Right cardiac atrium (tissue), 5 donors: ENCODE measurements around the gene FKBP15. TPM values are rescaled to one million over a fixed set of nuclear protein-coding genes. Genes with fewer than 3 reads are reported as not detected.

Experiments
- ATAC-seq, 2 donors: fragments of 200-7000 bp; cut with Tn5 transposase; one replicate each; pipeline versions ENCODE4 v1.8.0 to v1.9.1; 2020; ENCODE audit warnings: moderate library complexity in 2 of 2, mild to moderate bottlenecking in 1 of 2
- DNase-seq, 3 donors: peaks; one replicate each; pipeline ENCODE4 v3.0.0-alpha.2; 2020
- H3K27ac ChIP-seq: one replicate; pipeline ENCODE4 v1.5.1; 2013; ENCODE audit warnings: mild to moderate bottlenecking, low read length, control low read depth, moderate library complexity
- H3K27me3 ChIP-seq: one replicate; pipeline ENCODE4 v1.6.1; 2013; ENCODE audit not compliant: control insufficient read depth, insufficient read depth
- H3K4me1 ChIP-seq: one replicate; pipeline ENCODE4 v1.6.1; 2013; ENCODE audit warnings: low read length; ENCODE audit not compliant: control insufficient read depth, insufficient read depth
- H3K4me3 ChIP-seq: one replicate; pipeline ENCODE4 v1.5.1; 2013; ENCODE audit warnings: low read length, control low read depth
- H3K9me3 ChIP-seq: one replicate; pipeline ENCODE4 v1.6.1; 2013; ENCODE audit warnings: low read length; ENCODE audit not compliant: control insufficient read depth
- WGBS: extraction: QIAGEN DNeasy Blood & Tissue Kit; methylation state at CpG from one replicate; pipeline ENCODE4 v1.1.7; 2013; 5-methylcytosine and 5-hydroxymethylcytosine counted together
- intact Hi-C, 4 donors: fragments of 100-400 bp; cut with DNase I; formaldehyde crosslinking; loops; one replicate each; pipeline versions ENCODE4 v1.11.0 to v1.14.0; 2022 to 2023
- polyA plus RNA-seq: library from polyadenylated mRNA; stranded (reverse); fragments of 200-250 nt; gene quantifications from one replicate; pipeline ENCODE4 v1.2.3, GENCODE V29; 2013
- total RNA-seq, 4 donors: library from RNA; stranded (reverse); fragmentation: NEBNext Ultra II Directional; extraction: Animal tissue kit (Norgen Biotek cat#: 25700); gene quantifications; one replicate each; pipeline ENCODE4 v1.2.1, GENCODE V29; 2021
- donor health status: healthy with polysubstance abuse.
- donor health status: DM: no; HTN: yes; CAD: no.
- donor health status: DM: no; HTN: no; CAD: no.
- donor health status: DM: no; HTN: yes; CAD: no; lungs with severe emphysema.
- donor health status: DM: yes; HTN: yes; CAD: no.

FKBP15 gene
- total and polyA plus RNA-seq, 5 donors: 11.0 to 21.2 (median 19.9) TPM

DNA sequence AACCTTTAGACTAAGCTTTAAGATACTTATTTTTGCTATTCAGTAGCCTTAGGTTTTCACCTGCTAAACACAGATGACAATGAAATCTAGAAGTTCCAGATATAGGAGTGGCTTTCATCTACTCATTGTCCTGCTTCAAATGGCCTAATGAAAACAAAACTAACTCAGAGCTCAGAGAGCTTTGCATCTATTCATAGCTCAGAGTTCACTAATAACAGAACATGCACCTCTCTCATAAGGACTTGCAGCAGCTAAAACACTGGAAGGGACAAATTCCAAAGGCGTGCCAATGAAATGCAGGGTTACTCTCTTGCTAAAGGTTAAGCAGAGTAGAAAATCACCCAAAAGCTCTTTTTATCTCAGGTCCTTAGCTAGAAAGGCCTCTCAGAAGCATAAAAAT lies 41.2 kb downstream of the FKBP15 start:
- Histone ChIP-seq H3K27me3 (no peaks in the 10 kb centered on the region), H3K27ac (no peak overlapping the region), H3K9me3 (no peaks in the 10 kb centered on the region), H3K4me3 (no peak overlapping the region), H3K4me1 (no peaks in the 10 kb centered on the region)
- DNase-seq (no peak), ATAC-seq (peak; percentile 29 to 64)
- intact Hi-C loops: no loop called here
- 70% methylated on average over 1 of the region's 1 CpG for WGBS

DNA sequence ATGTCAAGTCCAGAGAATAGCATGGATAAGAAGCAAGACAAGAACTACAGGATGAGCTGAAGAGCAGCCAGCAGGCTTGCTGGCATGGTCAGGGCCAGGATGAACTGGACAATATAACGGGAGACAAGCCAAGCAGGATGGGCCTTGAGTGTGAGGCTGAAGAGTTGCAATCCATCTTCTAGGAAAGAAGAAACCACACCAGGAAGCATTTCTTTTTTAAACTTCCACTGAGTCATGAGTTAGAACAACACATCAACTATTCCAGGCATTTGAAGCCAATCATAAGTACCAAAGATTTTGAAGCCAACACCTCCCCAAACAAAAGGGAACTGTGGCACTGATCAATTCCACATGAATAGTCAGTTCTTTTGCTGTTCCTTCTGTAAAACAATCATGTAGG lies 43.0 kb downstream of the FKBP15 start:
- 84% methylated on average over 1 of the region's 1 CpG for WGBS
- ATAC-seq (no peak), DNase-seq (no peak)
- H3K27ac ChIP-seq: no peak overlapping the region
- intact Hi-C loops: no loop called here
- H3K27me3 ChIP-seq: no peaks in the 10 kb centered on the region
- H3K4me3 ChIP-seq: no peak overlapping the region
- no peaks in the 10 kb centered on the region for H3K9me3 ChIP-seq
- H3K4me1 ChIP-seq: no peaks in the 10 kb centered on the region

- DNase-seq: no peak
- H3K27ac ChIP-seq: no peak overlapping the region
- H3K27me3 ChIP-seq: no peaks in the 10 kb centered on the region
- intact Hi-C loops: no loop called here
- no peaks in the 10 kb centered on the region for H3K4me1 ChIP-seq
- no peak for ATAC-seq
- no peak overlapping the region for H3K4me3 ChIP-seq
- WGBS: 97% methylated on average over 2 of the region's 2 CpGs
- H3K9me3 ChIP-seq: no peaks in the 10 kb centered on the region
These were observed 43.8 kb downstream of the FKBP15 start for GRCh38 chr9:113177251-113177650.

- 94% methylated on average over 6 of the region's 6 CpGs for WGBS
- H3K27ac ChIP-seq: no peak overlapping the region
- intact Hi-C loops: no loop called here
- H3K27me3 ChIP-seq: no peaks in the 10 kb centered on the region
- no peaks in the 10 kb centered on the region for H3K9me3 ChIP-seq
- DNase-seq (no peak), ATAC-seq (no peak)
- no peak overlapping the region for H3K4me3 ChIP-seq
- H3K4me1 ChIP-seq: no peaks in the 10 kb centered on the region
These were observed 44.3 kb downstream of the FKBP15 start for GRCh38 chr9:113176803-113177202.

DNA sequence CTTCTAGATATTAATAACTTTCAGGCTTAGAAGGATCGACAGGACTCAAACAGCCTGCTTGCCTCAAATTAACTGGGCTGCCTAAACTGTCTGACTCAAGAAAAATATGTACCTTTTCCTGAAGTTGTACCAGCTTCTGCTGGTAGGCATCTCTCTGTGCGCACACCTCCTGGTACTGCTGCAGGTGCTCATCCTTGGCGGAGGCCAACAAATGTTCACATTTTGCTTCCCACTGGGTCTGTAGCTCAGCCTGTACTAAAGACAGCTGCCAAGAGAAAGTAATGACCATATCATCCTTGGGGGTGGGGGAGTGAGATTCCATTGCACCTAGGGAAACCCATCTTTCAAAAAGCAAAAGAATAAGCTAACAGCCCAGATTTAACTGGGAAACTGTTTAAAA lies 47.7 kb downstream of the FKBP15 start:
- no peak overlapping the region for H3K27ac ChIP-seq
- no peak for ATAC-seq
- WGBS: 88% methylated on average over 3 of the region's 3 CpGs
- DNase-seq: no peak
- no peaks in the 10 kb centered on the region for H3K4me1 ChIP-seq
- intact Hi-C loops: no loop called here
- H3K27me3 ChIP-seq: no peaks in the 10 kb centered on the region
- no peaks in the 10 kb centered on the region for H3K9me3 ChIP-seq
- H3K4me3 ChIP-seq: no peak overlapping the region

- intact Hi-C loops: no loop called here
- 95% methylated on average over 5 of the region's 5 CpGs for WGBS
These were observed 52.3 kb downstream of the FKBP15 start for GRCh38 chr9:113168809-113169208.

GRCh38 chr9:113166039-113166438 lies 55.0 kb downstream of the FKBP15 start:
- Histone ChIP-seq H3K27me3 (no peaks in the 10 kb centered on the region), H3K27ac (no peak overlapping the region), H3K4me3 (no peak overlapping the region), H3K4me1 (peaks cover 8% of the 10 kb centered on the region), H3K9me3 (no peaks in the 10 kb centered on the region)
- intact Hi-C loops: no loop called here
- WGBS: 87% methylated on average over 4 of the region's 4 CpGs
- ATAC-seq (no peak), DNase-seq (no peak)

More at GRCh38 chr9:113168809-113169208, 52.3 kb downstream of the FKBP15 start:
- DNase-seq (no peak), ATAC-seq (no peak)
- H3K27me3 ChIP-seq: no peaks in the 10 kb centered on the region
- peaks cover 8% of the 10 kb centered on the region for H3K4me1 ChIP-seq
- H3K4me3 ChIP-seq: no peak overlapping the region
- no peak overlapping the region for H3K27ac ChIP-seq
- H3K9me3 ChIP-seq: no peaks in the 10 kb centered on the region

- Histone ChIP-seq H3K4me1 (peaks cover 8% of the 10 kb centered on the region), H3K9me3 (no peaks in the 10 kb centered on the region), H3K27me3 (no peaks in the 10 kb centered on the region), H3K4me3 (no peak overlapping the region), H3K27ac (peak overlapping the region; percentile 2)
- WGBS: 42% methylated on average over 4 of the region's 4 CpGs
- ATAC-seq (peak; percentile 56 to 68), DNase-seq (peak; percentile 59 to 86 (median 78))
- intact Hi-C loops: no loop called here
These were observed 56.4 kb downstream of the FKBP15 start for GRCh38 chr9:113164536-113165300.

- Histone ChIP-seq H3K4me3 (no peak overlapping the region), H3K27ac (no peak overlapping the region), H3K4me1 (peaks cover 8% of the 10 kb centered on the region), H3K27me3 (no peaks in the 10 kb centered on the region), H3K9me3 (no peaks in the 10 kb centered on the region)
- ATAC-seq: no peak
- no peak for DNase-seq
- intact Hi-C loops: no loop called here
- 65% methylated on average over 3 of the region's 3 CpGs for WGBS
These were observed 58.1 kb downstream of the FKBP15 start for GRCh38 chr9:113163001-113163400.

DNA sequence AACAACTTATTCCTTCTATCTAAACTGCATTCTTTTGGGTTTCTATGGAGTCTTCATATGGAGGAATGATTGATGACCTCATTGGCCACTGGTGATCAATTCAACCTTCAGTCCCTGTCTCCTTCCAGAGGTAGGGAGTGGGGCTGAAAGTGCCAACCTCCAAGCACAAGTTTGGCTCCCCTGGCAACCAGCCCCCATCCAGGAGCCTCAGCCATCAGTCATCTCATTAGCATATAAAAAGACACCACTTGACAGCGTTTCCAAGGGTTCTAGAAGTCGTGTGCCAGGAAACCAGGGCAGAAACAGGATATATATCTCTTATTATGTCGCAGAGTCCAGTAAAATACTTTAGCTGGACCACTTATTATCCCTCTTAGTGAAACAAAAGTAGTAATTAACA lies 60.5 kb downstream of the FKBP15 start:
- 30% methylated on average over 3 of the region's 3 CpGs for WGBS
- no peak for DNase-seq
- H3K4me1 ChIP-seq: peaks cover 8% of the 10 kb centered on the region
- no peak overlapping the region for H3K27ac ChIP-seq
- H3K4me3 ChIP-seq: no peak overlapping the region
- ATAC-seq: no peak
- intact Hi-C loops: no loop called here
- H3K9me3 ChIP-seq: no peaks in the 10 kb centered on the region
- H3K27me3 ChIP-seq: no peaks in the 10 kb centered on the region

DNA sequence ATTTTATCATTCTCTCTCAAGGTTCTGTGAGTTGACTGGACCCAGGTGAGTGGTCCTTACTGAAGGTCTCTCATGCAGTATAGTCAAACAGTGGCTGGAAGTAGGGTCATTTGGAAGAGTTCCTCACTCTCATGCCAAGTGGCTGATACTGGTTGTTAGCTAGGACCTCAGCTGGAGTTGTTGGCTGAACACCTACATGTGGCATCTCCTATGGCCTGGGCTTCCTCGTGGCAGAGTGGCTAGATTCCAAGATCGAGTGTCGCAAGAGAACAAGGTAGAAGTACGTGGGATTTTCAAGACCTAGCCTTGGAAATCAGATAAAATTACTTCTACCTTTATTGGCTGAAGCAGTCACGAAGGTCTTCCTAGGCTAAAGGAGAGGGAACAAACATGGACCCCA lies 62.6 kb downstream of the FKBP15 start:
- H3K9me3 ChIP-seq: no peaks in the 10 kb centered on the region
- ATAC-seq (no peak), DNase-seq (no peak)
- 78% methylated on average over 5 of the region's 5 CpGs for WGBS
- H3K4me3 ChIP-seq: no peak overlapping the region
- intact Hi-C loops: no loop called here
- H3K27me3 ChIP-seq: no peaks in the 10 kb centered on the region
- H3K27ac ChIP-seq: no peak overlapping the region
- no peaks in the 10 kb centered on the region for H3K4me1 ChIP-seq

- WGBS: 81% methylated on average over 1 of the region's 1 CpG
- Histone ChIP-seq H3K27ac (no peak overlapping the region), H3K27me3 (no peaks in the 10 kb centered on the region), H3K4me1 (peaks cover 4% of the 10 kb centered on the region), H3K9me3 (no peaks in the 10 kb centered on the region), H3K4me3 (no peak overlapping the region)
- DNase-seq (no peak), ATAC-seq (no peak)
- intact Hi-C loops: no loop called here
These were observed 64.2 kb downstream of the FKBP15 start for GRCh38 chr9:113156880-113157279.
